ENCODE results near the gene PAPSS2.
"Not testable (repeated sequence)": the region's sequence is repeated elsewhere in the genome, so short reads cannot be mapped to it uniquely, and the experiment has no call there.

Gene PAPSS2

DNA sequence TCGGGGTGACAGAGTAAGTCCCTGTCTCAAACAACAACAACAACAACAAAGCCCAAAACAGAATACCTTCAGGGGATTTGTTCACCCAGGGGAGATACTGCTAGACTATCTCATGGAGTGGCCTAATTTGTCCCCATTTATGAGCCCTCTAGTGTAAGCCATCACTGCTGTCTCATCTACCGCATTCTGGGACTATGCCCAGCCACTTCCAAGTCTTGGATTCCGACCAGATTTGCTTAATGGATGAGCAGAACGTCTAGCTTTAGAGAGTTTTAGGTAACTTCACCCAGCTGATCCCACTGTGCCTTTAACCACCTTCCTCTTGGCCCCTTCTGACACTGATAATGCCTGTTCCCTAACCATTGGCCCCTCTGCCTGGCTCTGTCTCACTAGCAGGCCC is 47.1 kb downstream of the PAPSS2 start:
- no peak for DNase-seq (ENCODE audit: low read depth)

DNA sequence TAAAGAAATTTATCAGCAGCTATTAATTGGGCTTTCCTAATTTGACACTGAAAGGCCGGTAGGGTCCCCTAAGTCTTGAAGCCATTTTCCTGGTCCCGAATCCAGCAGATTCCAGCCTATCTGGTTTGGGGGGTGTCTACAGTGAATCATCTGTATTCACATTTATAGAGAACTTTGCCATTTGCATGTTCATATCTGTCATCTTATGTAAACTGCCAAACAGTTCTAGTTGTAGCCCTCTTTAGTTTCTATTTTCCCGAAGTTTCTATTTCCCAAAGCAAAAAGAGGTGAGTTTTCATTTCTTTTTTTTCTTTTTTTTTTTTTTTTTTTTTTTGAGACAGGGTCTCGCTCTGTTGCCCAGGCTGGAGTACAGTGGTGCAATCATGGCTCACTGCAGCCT is 47.6 kb downstream of the PAPSS2 start:
- no peak for DNase-seq (ENCODE audit: low read depth)

DNA sequence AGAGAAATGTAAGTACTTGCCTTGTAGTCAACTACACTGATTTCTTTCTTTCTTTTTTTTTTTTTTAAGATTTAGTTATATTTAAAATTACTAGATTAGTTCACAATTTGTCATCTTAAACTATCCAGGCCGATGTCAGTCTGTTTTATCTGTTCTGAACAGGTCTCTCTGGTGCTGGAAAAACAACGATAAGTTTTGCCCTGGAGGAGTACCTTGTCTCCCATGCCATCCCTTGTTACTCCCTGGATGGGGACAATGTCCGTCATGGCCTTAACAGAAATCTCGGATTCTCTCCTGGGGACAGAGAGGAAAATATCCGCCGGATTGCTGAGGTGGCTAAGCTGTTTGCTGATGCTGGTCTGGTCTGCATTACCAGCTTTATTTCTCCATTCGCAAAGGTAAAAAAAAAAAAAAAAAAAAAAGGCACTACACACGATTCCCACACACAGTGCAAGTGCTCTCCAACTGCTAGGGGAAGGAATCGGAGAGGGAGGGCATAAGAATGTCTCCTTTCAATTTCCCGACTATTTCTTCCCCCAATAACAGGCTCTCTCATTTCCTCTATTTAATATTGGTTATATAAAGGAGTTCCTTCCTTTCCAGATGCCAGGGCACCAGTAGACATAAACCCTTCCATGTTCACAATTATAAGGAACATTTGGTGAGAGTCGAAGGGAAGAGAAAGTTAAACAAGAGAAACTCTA is 53.4 kb downstream of the PAPSS2 start:
- no peak for DNase-seq (ENCODE audit: low read depth)

DNA sequence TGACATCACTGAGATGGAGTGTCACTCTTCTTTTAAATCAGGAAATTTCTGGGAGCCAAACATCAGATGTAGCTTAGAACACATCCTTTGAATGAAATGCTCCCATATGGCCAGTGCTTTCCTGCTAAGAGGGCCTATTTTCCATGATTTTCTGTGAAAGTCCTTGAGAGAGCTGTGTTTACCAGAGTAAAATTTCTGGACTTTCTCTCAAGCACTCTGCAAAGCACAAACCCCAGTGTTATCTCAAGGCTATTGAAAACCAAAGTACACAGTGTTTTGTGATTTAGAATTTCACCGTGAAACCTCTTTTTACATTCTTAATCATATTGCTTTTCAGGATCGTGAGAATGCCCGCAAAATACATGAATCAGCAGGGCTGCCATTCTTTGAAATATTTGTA is 54.0 kb downstream of the PAPSS2 start:
- no peak for DNase-seq (ENCODE audit: low read depth)

DNA sequence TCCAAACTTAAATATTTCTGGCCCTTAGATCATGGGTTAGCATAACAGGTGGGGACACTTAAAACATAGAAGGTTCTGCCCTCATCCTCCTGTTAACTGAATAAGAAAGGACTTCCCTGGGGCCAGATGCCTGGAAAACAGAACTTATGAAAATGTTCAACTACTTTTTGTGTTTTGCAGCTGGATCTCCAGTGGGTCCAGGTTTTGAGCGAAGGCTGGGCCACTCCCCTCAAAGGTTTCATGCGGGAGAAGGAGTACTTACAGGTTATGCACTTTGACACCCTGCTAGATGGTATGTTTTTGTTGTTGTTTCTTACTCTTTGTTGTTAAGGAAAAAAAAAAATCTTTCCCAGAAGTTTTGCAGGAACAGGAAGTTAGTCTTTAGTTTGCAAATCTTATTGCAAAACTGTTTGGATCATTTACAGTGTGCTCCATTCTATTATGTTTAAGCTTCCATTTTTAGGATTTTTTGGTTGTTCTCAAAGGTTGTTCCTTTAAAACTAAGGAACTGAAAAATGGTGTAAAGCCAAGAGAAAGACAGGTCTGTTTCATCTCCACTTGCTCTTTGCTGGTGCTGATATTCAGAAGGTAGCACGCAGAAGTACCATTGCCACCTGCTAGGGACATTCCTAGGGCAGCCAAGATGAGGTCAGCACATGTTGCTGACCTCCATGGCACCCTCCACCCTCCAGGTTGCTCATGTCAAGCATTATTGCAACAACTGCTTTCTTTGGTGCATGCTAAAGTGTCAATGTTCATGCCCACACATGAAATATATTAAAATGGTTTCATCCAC is 56.1 kb downstream of the PAPSS2 start:
- no peak for DNase-seq (ENCODE audit: low read depth)

DNA sequence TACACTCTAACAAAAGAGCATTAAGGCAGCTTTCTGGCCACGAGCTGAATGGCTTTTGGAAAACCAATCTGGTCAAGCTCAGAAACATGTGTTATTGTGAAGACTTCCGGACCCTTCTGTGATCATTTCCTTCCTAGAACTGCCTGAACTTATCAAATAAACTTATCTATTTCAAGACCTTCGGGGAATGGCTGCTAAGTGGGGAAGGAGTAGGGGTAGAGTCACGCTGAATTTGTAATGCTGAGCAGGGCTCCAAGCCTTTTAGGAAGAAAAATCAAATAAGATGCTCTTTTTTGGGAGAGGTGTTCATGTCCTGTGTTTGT is 56.6 kb downstream of the PAPSS2 start:
- DNase-seq (ENCODE audit: low read depth), result no peak

DNA sequence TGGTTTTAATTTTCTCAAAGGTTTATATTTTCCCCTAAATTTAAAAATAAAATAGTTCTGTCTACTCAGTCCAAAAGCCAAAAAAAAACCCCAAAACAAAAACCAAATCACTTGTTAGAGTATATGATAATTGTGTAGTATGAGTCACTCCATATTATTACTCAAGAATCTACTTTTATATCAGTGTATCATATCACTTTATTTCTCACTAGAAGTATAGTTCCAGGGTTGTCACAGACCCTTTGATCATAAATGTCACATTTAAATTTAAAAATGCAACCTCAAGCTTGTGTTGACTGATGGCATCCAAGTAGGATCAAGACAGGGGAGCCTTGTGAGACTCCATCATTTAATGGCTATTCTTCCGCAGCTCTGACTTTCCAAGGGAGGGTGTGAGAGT is 61.0 kb downstream of the PAPSS2 start:
- no peak for DNase-seq (ENCODE audit: low read depth)

DNA sequence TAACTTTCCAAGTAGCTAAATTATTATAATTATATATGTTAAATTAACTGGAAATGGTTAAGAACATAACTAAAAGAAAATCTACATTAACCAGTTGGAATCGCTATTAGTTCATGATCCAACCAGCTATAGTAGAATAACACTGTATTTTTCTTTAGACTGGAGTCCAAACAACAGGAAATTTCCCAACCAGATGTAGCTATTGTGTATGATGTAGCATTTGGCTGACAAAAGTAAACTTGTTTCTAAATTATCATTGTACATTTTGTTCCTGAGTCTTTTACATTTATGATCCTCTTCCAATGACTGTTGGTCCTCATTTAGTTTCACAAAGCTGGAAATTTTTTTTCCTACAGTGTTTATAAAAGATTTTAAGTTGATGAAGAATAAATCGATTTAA is 62.1 kb downstream of the PAPSS2 start:
- DNase-seq (ENCODE audit: low read depth), result no peak

DNA sequence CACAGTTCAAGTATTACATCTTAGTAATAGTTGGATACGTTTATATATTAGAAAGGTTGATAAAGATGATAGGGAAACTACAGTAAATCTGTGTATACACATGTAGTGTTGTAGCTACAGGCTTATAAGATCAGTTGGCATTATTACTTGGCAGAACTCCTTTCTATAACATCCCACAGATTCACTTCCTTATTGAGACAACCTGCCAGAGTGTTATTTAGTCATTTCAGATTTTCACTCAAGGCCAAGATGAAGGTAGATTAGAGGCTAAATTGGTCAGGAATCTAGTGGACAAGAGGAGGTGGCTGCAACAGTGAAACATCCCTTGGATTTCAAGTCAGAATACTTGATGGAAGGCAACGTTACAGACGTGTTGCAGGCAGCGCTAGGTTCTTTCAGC is 63.0 kb downstream of the PAPSS2 start:
- no peak for DNase-seq (ENCODE audit: low read depth)

DNA sequence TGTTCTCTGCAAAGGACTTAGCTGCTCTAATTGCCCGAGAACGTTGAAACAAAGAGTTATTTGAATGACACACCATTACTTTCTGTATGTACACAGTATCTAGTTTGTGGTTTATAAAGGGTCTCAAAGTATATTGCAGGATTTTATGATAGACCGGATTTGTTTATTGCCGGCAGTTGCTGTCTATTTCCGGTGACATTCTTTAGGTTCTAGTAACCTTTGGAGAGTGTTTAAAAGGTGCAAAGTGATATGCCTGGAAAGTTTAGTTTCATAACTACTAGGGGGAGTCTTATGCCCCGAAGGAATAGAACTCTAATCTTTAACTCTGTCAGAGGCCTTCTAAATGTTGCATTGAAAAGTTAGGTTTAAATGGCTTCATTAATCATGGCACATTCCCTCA is 63.8 kb downstream of the PAPSS2 start:
- no peak for DNase-seq (ENCODE audit: low read depth)

DNA sequence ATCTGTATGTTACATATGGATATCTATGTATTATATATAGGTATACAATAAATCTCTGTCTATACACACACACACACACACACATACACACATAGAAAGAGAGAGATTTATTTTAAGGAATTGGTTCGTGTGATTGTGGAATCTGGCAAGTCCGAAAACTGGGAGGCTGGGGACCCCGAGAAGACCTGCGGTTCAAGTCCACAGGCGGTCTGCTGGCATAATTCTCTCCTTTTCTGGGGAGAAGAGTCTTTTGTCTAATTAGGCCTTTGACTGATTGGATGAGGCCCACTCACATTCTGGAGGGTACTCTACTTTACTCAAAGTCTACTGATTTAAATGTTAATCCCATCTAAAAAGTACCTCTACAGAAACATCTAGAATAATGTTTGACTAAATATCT is 65.1 kb downstream of the PAPSS2 start:
- DNase-seq (ENCODE audit: low read depth), result no peak

DNA sequence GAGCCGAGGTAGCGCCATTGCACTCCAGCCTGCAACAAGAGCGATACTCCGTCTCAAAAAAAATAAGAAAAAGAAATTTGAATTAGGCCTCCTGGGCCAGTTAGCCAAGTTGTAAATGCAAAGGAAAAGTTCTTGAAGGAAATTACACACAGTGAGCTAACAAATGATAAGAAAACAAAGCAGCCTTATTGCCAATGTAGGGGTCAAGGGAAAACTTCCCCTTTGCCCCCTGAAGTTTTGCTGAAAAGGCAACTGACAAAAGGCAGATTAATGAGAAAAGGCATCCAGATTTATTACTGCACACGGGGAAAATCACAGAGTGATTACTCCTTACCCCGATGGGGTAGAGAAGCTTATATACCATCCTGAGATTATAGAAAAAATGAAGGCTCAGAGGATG is 70.3 kb downstream of the PAPSS2 start:
- DNase-seq (ENCODE audit: low read depth), result no peak

DNA sequence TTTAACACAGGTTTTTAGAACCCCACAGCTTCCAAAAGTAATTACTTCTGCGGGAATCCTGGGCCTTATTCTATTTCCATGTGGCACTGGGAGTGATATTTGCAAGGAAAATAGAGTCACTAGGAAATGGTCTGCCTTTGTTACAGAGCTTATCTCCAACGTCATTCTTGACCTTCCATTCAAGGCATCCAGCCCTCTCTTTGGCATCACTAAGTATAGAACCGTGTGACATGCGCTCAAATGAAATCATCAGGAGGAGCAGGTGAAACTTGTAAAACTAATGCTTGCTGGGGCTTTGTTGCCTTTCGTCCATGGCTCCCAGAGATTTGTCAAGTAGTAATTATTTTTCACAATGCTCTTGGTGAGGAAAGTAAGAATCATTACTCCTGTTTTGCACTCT is 73.4 kb downstream of the PAPSS2 start:
- DNase-seq (ENCODE audit: low read depth), result no peak

DNA sequence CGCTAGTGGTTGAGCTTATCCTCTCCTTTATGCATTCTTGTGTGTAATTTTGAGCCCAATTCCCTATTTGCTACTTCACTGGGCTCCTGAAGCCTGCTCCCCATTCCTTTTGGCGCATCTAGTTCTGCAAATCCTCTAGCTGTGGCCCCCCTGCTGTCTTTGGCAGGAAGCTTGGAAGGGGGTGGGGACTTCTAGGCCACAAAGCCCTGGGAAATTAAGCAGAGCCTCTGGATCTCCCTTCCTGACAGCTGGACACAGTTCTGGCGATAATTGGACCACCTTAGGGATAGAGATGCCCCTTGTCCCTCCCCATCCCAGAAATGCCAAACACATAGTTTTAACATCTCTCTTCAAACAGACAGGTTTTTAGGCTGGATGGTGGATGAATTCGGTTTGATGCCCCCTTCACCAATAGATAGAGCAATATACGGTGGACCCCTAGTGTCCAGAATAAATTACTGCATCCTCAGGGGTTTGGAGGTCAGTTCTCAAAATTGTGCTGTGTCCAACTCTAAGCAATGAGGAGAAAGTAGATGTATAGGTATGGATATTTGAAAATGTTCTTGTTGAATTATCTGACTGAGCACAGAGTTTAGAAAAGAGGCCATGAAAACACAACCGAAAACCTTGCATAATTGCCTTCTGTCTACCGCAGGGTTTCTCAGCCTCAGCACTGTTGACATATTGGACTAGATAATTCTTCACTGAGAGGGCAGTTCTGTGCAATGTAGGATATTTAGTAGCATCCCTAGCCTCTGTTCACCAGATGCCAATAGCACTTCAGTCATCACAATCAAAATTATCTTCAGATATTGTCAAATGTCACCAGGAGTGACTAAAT is 75.5 kb downstream of the PAPSS2 start:
- no peak for DNase-seq (ENCODE audit: low read depth)

DNA sequence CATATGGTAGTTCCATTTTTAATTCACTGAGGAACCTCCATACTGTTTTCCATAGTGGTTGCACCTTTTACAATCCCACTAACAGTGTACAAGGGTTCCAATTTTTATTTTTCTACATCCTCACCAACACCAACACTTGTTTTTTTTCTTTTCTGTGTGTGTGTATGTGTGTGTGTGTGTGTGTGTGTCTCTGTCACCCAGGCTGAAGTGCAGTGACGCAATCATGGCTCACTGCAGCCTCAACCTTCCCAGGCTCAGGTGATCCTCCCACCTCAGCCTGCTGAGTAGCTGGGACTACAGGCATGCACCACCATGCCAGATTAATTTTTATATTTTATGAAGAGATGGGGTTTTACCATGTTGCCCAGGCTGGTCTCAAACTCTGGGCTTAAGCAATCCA is 78.6 kb downstream of the PAPSS2 start:
- DNase-seq (ENCODE audit: low read depth), result not testable (repeated sequence)

DNA sequence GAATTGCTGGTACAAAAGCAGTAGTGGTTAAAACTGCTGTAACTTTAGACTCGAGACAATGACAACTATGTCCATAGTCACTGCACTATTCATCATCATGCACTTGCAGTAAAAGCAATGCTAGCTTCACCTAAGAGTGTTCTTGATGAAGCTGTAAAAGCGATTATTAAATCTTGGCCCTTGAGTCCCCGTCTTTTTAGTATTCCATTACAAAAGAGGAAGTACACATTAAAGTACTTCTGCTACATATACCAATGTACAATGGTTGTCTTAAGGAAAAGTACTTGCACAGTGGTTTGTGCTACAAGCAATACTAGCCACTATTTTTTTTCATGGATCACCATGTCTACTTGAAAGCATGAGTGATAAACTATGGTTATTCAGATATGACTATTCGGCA is 80.0 kb downstream of the PAPSS2 start:
- no peak for DNase-seq (ENCODE audit: low read depth)

DNA sequence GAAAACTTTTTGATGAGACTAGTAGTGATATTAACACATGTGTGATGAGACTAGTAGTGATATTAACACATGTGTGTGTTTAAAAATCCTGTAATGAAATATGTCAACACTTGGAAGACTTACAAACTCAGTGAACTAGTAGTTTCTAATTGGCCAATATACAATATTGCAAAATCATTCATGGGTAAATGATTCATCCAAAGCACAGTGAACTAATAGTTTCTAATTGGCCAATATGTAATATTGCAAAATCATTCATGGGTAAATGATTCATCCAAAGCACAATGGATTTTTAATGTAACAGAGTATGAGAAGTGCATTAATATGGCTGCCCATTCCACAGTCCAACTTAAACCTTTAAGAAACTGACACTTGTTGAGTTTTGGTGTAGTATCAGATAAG is 80.6 kb downstream of the PAPSS2 start:
- DNase-seq (ENCODE audit: low read depth), result no peak

DNA sequence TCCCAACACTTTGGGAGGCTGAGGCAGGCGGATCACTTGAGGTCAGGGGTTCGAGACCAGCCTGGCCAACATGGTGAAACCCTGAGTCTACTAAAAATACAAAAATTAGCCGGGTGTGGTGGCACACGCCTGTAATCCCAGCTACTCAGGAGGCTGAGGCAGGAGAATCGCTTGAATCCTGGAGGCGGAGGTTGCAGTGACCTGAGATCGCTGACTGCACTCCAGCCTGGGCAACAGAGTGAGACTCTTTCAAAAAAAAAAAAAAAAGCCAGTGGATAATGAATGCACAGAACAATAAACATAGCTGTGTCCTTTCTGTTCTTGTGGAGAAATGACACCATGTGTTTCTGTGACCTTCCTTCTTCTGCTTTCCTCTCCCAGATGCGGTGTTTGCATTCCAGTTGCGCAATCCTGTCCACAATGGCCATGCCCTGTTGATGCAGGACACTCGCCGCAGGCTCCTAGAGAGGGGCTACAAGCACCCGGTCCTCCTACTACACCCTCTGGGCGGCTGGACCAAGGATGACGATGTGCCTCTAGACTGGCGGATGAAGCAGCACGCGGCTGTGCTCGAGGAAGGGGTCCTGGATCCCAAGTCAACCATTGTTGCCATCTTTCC is 83.4 kb downstream of the PAPSS2 start:
- DNase-seq (ENCODE audit: low read depth), result not testable (repeated sequence)

DNA sequence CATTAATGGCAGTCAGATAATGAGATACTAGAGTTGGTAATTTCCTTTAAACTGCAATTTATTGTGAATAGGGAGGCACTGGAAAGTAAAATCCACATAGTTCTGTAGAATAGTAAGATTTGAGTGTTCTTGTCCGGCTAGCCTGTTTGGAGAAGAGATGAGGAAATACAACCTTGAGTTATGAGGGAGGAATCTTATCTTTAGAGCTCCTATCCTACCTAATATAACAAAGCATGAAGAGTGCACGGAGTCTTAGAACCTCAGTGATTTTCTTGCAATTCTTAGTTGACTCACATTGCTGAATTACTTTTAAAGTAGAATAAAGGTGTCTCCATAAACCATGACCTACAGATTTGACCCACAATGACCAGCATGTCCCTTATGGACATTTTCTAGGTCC is 84.9 kb downstream of the PAPSS2 start:
- no peak for DNase-seq (ENCODE audit: low read depth)

DNA sequence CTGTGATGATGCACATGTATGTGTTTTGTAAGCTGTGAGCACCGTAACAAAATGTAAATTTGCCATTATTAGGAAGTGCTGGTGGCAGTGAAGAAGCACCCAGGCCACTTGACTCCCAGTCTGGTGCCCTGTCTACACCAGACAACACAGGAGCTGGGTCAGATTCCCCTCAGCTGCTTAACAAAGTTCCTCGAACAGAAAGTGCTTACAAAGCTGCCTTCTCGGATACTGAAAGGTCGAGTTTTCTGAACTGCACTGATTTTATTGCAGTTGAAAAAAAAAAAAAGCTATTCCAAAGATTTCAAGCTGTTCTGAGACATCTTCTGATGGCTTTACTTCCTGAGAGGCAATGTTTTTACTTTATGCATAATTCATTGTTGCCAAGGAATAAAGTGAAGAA is 87.2 kb downstream of the PAPSS2 start:
- DNase-seq (ENCODE audit: low read depth), result no peak

DNA sequence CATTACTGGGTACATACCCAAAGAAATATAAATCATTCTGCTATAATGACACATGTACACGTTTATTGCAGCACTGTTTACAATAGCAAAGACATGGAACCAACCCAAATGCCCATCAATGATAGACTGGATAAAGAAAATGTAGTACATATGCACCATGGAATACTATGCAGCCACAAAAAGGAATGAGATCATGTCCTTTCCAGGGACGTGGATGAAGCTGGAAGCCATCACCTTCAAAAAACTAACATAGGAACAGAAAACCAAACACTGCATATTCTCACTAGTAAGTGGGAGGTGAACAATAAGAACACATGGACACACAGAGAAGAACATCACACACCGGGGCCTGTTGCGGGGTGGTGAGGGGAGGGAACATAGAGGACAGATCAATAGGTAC is 88.6 kb downstream of the PAPSS2 start:
- not testable (repeated sequence) for DNase-seq (ENCODE audit: low read depth)

DNA sequence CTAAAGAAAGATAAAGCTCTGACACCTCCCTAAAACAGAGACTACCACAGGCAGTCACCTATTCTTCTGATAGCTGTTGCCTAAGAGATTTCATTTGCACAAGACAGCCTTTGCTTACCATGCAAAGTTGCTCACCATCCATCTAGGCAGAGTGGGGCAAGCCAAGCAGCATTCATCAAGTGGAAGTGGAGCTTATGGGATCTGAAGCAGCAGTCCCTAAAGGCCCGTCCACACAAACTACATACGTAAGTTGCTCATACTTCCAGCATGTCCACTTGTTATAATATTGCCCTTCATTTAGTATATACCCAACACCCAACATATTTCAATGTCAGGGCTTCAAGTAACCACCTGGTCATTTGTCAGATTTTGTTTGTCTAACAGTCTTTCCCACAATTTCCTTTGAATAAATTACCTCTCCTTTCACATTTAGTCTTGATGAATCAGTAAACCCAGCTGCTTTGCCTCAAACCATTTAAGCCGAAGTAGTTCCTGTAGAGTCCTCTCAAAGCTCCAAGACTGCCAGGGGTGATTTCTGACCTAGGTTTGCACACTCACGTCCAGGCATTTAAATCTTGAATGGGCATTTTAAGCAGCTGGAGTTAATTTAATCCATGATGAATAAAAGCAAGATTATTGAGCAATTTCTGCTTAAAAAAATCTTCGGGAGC is 90.5 kb downstream of the PAPSS2 start:
- no peak for DNase-seq (ENCODE audit: low read depth)
